Natural killer cell (primary cell): ENCODE measurements around the gene LRRC4B. TPM values are rescaled to one million over a fixed set of nuclear protein-coding genes. Genes with fewer than 3 reads are reported as not detected.
"Not testable (repeated sequence)": the region's sequence is repeated elsewhere in the genome, so short reads cannot be mapped to it uniquely, and the experiment has no call there.

ENCODE experiments used
- ATAC-seq, 3 donors: fragments of 150-1000 bp in 2 of 3; fragments of 200-7000 bp in 1 of 3; cut with Tn5 transposase; 1 replicate in 1 of 3; 2 replicates in 2 of 3; pipeline ENCODE4 v1.10.0; 2021; ENCODE audit warnings: mild to moderate bottlenecking in 2 of 3, moderate library complexity in 2 of 3
- DNase-seq, 2 donors: peaks; one replicate each; pipeline versions ENCODE4 v3.0.0 to v3.0.0-alpha.2; 2013 to 2021; ENCODE audit warnings: mixed read lengths in 1 of 2
- H3K27ac ChIP-seq: one replicate; pipeline ENCODE4 v1.5.1; 2013; ENCODE audit warnings: mild to moderate bottlenecking, low read length
- H3K27me3 ChIP-seq: one replicate; pipeline ENCODE4 v1.6.1; 2013; ENCODE audit warnings: low read length; ENCODE audit not compliant: control insufficient read depth, insufficient read depth
- H3K36me3 ChIP-seq: one replicate; pipeline ENCODE4 v1.6.1; 2013; ENCODE audit warnings: low read length; ENCODE audit not compliant: control insufficient read depth, insufficient read depth
- H3K4me1 ChIP-seq: one replicate; pipeline ENCODE4 v1.6.1; 2013; ENCODE audit warnings: low read length; ENCODE audit not compliant: control insufficient read depth, insufficient read depth
- H3K4me3 ChIP-seq: one replicate; pipeline ENCODE4 v1.5.1; 2013; ENCODE audit warnings: low read length
- H3K9me3 ChIP-seq: one replicate; pipeline ENCODE4 v1.6.1; 2013; ENCODE audit warnings: low read length; ENCODE audit not compliant: control insufficient read depth, insufficient read depth
- H3K27ac Mint-ChIP-seq, 2 donors: one replicate each; pipeline ENCODE4 v1.8.0; 2022; ENCODE audit warnings: mild to moderate bottlenecking in 2 of 2, mixed read lengths in 2 of 2, moderate library complexity in 1 of 2
- H3K27me3 Mint-ChIP-seq, 2 donors: one replicate each; pipeline ENCODE4 v1.8.0; 2022; ENCODE audit warnings: low read depth in 2 of 2, mixed read lengths in 2 of 2
- H3K36me3 Mint-ChIP-seq: one replicate; pipeline ENCODE4 v1.8.0; 2022; ENCODE audit warnings: mixed read lengths
- H3K4me1 Mint-ChIP-seq, 2 donors: one replicate each; pipeline ENCODE4 v1.8.0; 2022; ENCODE audit warnings: mixed read lengths in 2 of 2
- H3K4me3 Mint-ChIP-seq: one replicate; pipeline ENCODE4 v1.8.0; 2022; ENCODE audit warnings: mild to moderate bottlenecking, moderate library complexity, mixed read lengths
- H3K9me3 Mint-ChIP-seq, 2 donors: one replicate each; pipeline ENCODE4 v1.8.0; 2022; ENCODE audit warnings: mixed read lengths in 2 of 2
- WGBS: methylation state at CpG from one replicate; pipeline ENCODE4 v1.1.7; 2013; ENCODE audit warnings: missing lambda C conversion rate; ENCODE audit not compliant: insufficient coverage; 5-methylcytosine and 5-hydroxymethylcytosine counted together
- intact Hi-C: fragments of 100-400 bp; cut with micrococcal nuclease; formaldehyde crosslinking; loops from one replicate; pipeline ENCODE4 v1.14.2; 2022
- total RNA-seq, 4 donors: library from RNA; stranded (reverse); fragments of 120-200 nt in 1 of 4; gene quantifications; one replicate each; pipeline versions ENCODE4 v1.2.3 to v1.2.4, GENCODE V29; 2013 to 2022
- TF ChIP-seq, protein P1 (sequence below): fragments of 200-600 bp; IDR thresholded peaks from one replicate; pipeline ENCODE4 v1.8.0; 2022; ENCODE audit warnings: antibody characterized with exemption

The LRRC4B gene, protein sequence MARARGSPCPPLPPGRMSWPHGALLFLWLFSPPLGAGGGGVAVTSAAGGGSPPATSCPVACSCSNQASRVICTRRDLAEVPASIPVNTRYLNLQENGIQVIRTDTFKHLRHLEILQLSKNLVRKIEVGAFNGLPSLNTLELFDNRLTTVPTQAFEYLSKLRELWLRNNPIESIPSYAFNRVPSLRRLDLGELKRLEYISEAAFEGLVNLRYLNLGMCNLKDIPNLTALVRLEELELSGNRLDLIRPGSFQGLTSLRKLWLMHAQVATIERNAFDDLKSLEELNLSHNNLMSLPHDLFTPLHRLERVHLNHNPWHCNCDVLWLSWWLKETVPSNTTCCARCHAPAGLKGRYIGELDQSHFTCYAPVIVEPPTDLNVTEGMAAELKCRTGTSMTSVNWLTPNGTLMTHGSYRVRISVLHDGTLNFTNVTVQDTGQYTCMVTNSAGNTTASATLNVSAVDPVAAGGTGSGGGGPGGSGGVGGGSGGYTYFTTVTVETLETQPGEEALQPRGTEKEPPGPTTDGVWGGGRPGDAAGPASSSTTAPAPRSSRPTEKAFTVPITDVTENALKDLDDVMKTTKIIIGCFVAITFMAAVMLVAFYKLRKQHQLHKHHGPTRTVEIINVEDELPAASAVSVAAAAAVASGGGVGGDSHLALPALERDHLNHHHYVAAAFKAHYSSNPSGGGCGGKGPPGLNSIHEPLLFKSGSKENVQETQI
- total RNA-seq = not detected
- not detected for total RNA-seq (2013)

DNA sequence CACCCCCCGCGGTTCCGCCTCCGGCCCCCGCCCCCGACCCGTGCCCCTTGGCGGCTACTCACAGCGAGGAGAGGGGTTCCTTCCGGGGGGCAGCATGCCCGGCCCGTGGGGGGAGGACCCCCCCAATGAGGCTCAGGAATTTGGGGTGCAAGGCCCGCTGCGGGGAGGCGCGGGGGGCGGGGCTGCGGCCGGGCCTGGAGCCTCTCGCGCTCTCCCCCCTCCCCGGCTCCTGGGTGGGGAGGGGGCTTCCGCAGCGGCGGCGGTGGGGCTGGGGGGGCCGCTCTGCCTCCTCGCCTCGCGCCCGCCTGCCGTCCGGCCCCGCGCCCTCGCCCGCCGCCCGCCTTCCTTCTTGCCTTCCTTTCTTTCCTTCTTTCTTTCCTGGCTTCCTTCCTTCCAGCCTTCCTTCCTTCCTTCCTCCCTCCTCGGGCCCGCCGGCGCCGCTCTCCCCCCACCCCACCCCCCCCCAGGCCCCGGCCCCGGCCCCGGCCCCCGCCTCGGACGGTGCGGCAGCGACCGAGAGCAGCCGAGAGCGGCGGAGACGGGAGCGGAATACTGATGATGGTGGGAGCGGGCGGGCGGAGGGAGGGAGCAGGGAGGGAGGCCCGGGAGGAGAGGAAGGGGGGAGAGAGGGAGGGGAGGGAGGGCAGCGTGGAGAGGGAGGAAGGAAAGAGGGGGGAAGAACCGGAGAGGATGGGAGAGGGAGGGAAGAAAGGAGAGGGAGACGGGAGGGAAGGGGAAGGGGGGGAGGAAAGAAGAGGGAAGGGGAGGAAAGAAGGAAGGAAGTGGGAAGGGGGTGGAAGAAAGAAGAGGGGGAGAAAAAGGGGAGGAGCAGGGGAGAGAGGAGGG lies at the start of gene LRRC4B:
TSS of gene LRRC4B (minus strand) at position 554 of the 846 bp plus-strand sequence. CDS start 19,597 bp downstream, outside the sequence.
- DNase-seq = no peak
- intact Hi-C loops = no loop called here
- TF ChIP-seq, protein P1, sequence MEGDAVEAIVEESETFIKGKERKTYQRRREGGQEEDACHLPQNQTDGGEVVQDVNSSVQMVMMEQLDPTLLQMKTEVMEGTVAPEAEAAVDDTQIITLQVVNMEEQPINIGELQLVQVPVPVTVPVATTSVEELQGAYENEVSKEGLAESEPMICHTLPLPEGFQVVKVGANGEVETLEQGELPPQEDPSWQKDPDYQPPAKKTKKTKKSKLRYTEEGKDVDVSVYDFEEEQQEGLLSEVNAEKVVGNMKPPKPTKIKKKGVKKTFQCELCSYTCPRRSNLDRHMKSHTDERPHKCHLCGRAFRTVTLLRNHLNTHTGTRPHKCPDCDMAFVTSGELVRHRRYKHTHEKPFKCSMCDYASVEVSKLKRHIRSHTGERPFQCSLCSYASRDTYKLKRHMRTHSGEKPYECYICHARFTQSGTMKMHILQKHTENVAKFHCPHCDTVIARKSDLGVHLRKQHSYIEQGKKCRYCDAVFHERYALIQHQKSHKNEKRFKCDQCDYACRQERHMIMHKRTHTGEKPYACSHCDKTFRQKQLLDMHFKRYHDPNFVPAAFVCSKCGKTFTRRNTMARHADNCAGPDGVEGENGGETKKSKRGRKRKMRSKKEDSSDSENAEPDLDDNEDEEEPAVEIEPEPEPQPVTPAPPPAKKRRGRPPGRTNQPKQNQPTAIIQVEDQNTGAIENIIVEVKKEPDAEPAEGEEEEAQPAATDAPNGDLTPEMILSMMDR = no peak
- H3K4me3 ChIP-seq = no peak within 1 kb of the TSS
- H3K9me3 ChIP-seq = no peaks in the 10 kb centered on the region
- peaks cover 47 to 49% of the 10 kb centered on the region in 2 donors for H3K27me3 Mint-ChIP-seq
- no peak within 1 kb of the TSS for H3K27ac Mint-ChIP-seq
- H3K36me3 ChIP-seq = no peaks in the 10 kb centered on the region
- no peaks in the 10 kb centered on the region for H3K36me3 Mint-ChIP-seq
- ATAC-seq = no peak
- H3K27me3 ChIP-seq = peaks cover 14% of the 10 kb centered on the region
- H3K27ac ChIP-seq = no peak within 1 kb of the TSS
- H3K4me1 Mint-ChIP-seq = peaks cover 0 to 14% of the 10 kb centered on the region in 2 donors
- H3K4me3 Mint-ChIP-seq = no peak within 1 kb of the TSS
- no peaks in the 10 kb centered on the region for H3K9me3 Mint-ChIP-seq
- H3K4me1 ChIP-seq = peaks cover 12% of the 10 kb centered on the region
- WGBS = 2% methylated on average over 48 of the region's 65 CpGs

DNA sequence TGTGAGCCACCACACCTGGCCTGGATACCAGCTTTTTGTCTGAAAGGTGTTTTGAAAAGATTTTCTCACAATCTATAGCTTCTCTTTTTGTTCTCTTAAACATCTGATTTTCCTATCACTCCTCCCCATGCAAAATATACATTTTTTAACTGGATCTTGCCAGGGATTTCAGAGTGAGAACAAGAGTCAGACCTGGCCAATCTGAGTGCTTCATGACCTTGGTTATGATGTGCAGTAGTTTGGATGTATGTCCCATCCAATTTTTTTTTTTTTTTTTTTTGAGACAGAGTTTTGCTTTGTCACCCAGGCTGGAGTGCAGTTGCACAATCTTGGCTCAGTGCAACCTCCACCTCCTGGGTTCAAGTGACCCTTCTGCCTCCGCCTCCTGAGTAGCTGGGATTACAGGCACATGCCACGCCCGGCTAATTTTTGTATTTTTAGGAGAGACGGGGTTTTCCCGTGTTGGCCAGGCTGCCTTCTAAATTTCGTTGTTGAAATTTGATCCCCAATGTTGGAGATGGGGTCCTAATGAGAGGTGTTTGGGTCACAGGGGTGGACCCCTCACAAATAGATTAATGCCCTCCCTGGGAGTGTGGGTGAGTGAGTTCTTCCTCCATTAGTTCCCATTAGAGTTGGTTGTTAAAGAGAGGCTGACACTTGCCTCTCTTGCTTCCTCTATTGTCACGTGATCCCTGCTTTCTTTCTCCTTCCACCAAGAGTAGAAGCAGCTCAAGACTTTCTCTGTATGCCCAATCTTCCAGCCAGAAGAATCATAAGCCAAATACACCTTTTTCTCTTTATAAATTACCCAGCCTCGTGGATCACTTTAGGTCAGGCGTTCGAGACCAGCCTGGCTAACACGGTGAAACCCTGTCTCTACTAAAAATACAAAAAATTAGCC lies 44.5 kb upstream of the LRRC4B start:
- H3K27ac Mint-ChIP-seq, H3K27me3 ChIP-seq, H3K4me1 Mint-ChIP-seq, H3K36me3 ChIP-seq, H3K9me3 ChIP-seq, intact Hi-C loops, H3K27ac ChIP-seq, ATAC-seq, H3K4me3 ChIP-seq, H3K9me3 Mint-ChIP-seq, H3K27me3 Mint-ChIP-seq, H3K36me3 Mint-ChIP-seq, H3K4me3 Mint-ChIP-seq, DNase-seq, H3K4me1 ChIP-seq: not testable (repeated sequence)
- 82% methylated on average over 6 of the region's 11 CpGs for WGBS

DNA sequence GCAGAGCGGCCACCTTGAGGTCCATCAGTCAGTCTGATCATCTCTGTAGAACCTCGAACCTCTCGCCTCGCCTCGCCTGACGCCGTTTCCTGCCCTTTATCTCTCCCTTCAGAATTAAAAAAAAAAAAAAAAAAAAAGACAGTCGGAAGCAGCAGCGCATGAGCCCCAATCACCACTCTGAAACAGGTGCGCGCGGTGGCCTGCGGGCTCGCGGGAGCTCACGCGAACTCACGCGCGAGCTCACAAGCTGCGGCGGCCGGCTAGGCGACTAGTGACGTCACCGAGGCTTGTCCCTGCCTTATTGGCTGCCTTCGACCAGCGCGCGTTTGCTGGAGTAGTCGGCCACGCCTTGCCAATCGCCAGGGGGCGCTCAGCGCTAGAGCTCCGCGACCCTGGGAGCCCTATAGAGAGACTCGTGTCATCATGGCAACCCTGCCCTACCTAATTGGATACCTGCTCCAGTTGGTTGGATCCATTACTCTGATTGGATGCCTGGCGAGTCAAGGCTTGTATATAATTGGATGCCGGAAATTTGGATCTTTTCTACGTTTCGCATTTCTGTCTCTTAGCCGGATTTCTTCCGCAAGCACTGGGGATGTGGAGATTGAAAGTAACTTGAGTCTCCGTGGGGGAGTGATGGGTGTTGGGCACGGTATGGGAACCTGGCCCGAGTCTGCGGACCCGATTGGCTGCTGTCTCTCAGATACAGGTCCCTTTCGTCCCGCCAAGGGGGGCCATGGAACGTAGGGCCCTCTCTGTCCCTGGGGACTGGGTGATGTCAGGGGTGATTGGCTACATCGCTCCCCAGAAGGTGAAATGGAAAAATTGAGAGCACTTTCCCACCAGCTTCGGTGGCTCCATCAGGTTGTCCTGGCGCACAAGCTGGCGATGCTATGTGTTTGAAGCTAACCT lies 39.9 kb upstream of the LRRC4B start:
- no peak overlapping the region for H3K4me3 ChIP-seq
- 18% methylated on average over 55 of the region's 56 CpGs for WGBS
- H3K27ac ChIP-seq = no peak overlapping the region
- no peaks in the 10 kb centered on the region for H3K36me3 ChIP-seq
- peak; percentile 41 to 79 for DNase-seq
- Mint-ChIP-seq H3K27ac (no peak overlapping the region), H3K27me3 (peaks cover 10 to 20% of the 10 kb centered on the region in 2 donors), H3K9me3 (no peaks in the 10 kb centered on the region), H3K4me3 (peak overlapping the region; percentile 7), H3K4me1 (peaks cover 10 to 20% of the 10 kb centered on the region in 2 donors), H3K36me3 (no peaks in the 10 kb centered on the region)
- H3K9me3 ChIP-seq = peaks cover 15% of the 10 kb centered on the region
- TF ChIP-seq, protein P1 = no peak
- ATAC-seq = peak; percentile 63 to 83 (median 70)
- peaks cover 12% of the 10 kb centered on the region for H3K4me1 ChIP-seq
- intact Hi-C loops = no loop called here
- peaks cover 9% of the 10 kb centered on the region for H3K27me3 ChIP-seq
